ENCODE measurements around the gene CTSC.

DNA sequence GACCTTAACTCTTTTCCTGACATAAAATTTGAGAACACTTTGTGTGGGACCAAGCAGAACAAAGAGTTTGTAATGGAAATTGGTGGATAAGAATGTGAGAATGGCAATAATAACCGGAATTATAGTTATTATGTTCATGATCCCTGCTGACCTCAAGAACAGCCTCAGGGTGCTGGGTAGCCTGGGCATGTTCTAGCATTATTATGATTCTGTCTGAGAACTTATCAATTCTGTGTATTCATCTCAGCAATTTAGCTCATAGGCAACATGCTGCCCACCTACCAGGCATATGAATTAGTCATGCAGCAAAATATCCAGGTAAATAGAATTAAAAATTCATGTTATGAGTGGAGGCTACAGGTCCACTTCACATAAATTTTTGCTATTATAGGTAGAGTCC lies 61.9 kb downstream of the CTSC start:
- TF ChIP-seq, protein P1, sequence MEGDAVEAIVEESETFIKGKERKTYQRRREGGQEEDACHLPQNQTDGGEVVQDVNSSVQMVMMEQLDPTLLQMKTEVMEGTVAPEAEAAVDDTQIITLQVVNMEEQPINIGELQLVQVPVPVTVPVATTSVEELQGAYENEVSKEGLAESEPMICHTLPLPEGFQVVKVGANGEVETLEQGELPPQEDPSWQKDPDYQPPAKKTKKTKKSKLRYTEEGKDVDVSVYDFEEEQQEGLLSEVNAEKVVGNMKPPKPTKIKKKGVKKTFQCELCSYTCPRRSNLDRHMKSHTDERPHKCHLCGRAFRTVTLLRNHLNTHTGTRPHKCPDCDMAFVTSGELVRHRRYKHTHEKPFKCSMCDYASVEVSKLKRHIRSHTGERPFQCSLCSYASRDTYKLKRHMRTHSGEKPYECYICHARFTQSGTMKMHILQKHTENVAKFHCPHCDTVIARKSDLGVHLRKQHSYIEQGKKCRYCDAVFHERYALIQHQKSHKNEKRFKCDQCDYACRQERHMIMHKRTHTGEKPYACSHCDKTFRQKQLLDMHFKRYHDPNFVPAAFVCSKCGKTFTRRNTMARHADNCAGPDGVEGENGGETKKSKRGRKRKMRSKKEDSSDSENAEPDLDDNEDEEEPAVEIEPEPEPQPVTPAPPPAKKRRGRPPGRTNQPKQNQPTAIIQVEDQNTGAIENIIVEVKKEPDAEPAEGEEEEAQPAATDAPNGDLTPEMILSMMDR (IDR thresholded peaks at IDR 0.05), result no peak
- TF ChIP-seq EP300 (IDR thresholded peaks at IDR 0.05) (no peak), POLR2A (IDR thresholded peaks at IDR 0.05) (no peak)
